ENCODE measurements around the gene CLEC11A.
"Not testable (repeated sequence)": the region's sequence is repeated elsewhere in the genome, so short reads cannot be mapped to it uniquely, and the experiment has no call there.

The CLEC11A gene

GRCh38 chr19:50756244-50756643 is 33.1 kb downstream of the CLEC11A start:
- DNase-seq (ENCODE audit: low read depth in 3 of 3): not testable (repeated sequence)

- DNase-seq (ENCODE audit: low read depth in 3 of 3): not testable (repeated sequence)
These were observed 34.5 kb downstream of the CLEC11A start for GRCh38 chr19:50757624-50758023.

DNA sequence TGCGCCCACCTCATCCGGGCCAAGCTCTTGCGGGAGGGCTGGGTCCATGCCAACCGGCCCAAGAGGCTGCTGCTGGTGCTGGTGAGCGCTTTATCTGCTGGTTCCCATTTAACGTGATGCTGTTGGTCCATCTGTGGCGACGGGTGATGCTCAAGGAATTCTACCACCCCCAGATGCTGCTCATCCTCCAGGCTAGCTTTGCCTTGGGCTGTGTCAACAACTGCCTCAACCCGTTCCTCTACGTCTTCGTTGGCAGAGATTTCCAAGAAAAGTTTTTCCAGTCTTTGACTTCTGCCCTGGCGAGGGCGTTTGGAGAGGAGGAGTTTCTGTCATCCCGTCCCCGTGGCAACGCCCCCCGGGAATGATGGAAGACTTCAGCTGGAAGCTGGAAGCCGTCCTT is 35.9 kb downstream of the CLEC11A start:
- not testable (repeated sequence) for DNase-seq (ENCODE audit: low read depth in 3 of 3)

DNA sequence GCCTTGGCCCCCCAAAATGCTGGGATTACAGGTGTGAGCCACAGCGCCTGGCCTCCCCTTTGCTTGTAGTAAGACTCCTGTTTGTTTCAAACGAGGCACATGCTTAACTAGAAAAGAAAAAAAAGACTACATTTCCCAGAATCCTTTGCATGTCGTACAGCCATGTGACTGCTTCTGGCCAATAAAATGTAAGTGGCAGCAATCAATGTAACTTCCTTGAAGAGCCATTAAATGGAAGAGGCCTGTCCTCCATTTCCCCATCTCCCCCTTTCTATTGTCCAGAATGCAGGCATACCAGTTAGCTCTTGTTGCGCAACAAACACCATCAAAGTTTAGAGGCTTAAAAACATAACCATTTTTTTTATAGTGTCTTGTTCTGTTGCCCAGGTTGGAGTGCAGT is 36.7 kb downstream of the CLEC11A start:
- DNase-seq (ENCODE audit: low read depth in 3 of 3): no peak

GRCh38 chr19:50761501-50761900 is 38.3 kb downstream of the CLEC11A start:
- DNase-seq (ENCODE audit: low read depth in 3 of 3): not testable (repeated sequence)

DNA sequence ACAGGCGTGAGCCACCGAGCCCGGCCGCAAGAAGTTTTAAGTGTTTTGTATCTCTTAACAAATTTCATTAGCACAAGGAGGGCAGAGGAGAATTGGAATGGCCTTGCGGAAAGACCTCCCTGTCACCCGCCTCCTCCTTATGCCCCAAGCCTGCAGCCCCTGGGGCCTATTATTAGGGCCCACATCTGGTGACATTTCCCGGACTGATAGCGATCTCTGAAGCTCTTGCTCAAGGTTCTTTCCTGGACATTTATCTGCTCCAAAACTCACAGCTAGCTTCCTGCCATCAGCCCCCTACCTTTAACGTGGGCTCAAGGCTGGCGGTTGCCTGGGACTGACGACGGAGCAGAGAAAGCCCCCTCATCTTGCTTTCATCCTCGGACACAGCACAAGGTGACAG is 40.4 kb downstream of the CLEC11A start:
- not testable (repeated sequence) for DNase-seq (ENCODE audit: low read depth in 3 of 3)

- no peak for DNase-seq (ENCODE audit: low read depth in 3 of 3)
These were observed 41.2 kb downstream of the CLEC11A start for GRCh38 chr19:50764409-50764808.

- DNase-seq (ENCODE audit: low read depth in 3 of 3): not testable (repeated sequence)
These were observed 43.6 kb downstream of the CLEC11A start for GRCh38 chr19:50766746-50767145.

GRCh38 chr19:50767263-50767662 is 44.1 kb downstream of the CLEC11A start:
- not testable (repeated sequence) for DNase-seq (ENCODE audit: low read depth in 3 of 3)

DNA sequence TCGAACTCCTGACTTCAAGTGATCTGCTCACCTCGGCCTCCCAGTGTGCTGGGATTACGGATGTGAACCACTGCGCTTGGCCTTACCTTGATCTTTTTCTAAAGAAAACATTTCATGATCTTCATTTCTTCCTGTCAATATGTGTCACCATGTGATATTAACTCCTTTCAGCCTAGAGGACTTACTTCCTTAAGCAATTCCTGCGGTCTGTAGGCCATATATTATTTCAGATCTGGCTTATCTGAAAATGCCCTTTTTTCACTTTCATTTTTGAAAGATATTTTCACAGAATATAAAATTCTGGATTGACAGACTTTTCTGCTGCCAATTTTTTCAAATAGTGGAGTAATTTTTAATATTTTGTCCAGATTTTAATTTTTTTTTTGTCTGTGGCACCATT is 45.1 kb downstream of the CLEC11A start:
- no peak for DNase-seq (ENCODE audit: low read depth in 3 of 3)

DNA sequence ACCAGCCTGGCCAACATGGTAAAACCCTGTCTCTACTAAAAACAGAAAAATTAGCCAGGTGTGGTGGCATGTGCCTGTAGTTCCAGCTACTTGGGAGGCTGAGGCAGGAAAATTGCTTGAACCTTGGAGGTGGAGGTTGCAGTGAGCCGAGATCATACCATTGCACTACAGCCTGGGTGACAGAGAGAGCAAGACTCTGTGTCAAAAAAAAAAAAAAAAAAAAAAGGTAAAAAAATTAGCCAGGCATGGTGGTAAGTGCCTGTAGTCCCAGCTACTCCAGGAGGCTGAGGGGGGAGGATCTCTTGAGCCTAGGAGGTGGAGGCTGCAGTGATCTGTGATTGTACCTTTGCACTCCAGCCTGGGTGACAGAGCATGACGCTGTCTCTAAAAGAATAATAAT is 47.0 kb downstream of the CLEC11A start, which contains the start of gene GPR32:
TSS of gene GPR32 (plus strand) at position 301 of the 400 bp plus-strand sequence. CDS start 137 bp downstream, outside the sequence.
- DNase-seq (ENCODE audit: low read depth in 3 of 3): not testable (repeated sequence)

GRCh38 chr19:50770888-50771287 is 47.7 kb downstream of the CLEC11A start:
- no peak for DNase-seq (ENCODE audit: low read depth in 3 of 3)

DNA sequence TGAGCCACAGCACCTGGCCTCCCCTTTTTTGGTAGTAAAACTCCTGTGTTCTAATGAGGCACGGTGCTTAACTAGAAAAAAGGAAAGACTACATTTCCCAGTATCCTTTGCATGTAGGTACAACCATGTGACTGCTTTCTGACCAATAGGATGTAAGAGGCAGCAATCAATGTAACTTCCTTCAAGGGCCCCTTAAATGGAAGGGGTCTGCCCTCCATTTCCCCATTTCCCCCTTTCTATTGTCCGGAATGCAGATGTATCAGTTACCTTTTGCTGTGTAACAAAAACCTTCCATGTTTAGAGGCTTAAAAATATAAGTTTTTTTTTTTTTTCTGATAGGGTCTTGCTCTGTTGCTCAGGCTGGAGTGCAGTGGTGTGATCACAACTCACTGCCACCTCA is 49.3 kb downstream of the CLEC11A start:
- no peak for DNase-seq (ENCODE audit: low read depth in 3 of 3)

- DNase-seq (ENCODE audit: low read depth in 3 of 3): not testable (repeated sequence)
These were observed 49.7 kb downstream of the CLEC11A start for GRCh38 chr19:50772912-50773311.

- DNase-seq (ENCODE audit: low read depth in 3 of 3): not testable (repeated sequence)
These were observed 50.3 kb downstream of the CLEC11A start for GRCh38 chr19:50773454-50773853.

Data from stimulated activated CD4-positive, alpha-beta T cell treated with anti-CD3 and anti-CD28 coated beads, TNF-alpha, amount 100 ng/mL, for 48 hours (primary cell).